ENCODE measurements around the gene PIAS1.
A peak's percentile ranks its signal among the peaks of the same experiment; 100 is the strongest.
"Not testable (repeated sequence)": the region's sequence is repeated elsewhere in the genome, so short reads cannot be mapped to it uniquely, and the experiment has no call there.

The PIAS1 gene

DNA sequence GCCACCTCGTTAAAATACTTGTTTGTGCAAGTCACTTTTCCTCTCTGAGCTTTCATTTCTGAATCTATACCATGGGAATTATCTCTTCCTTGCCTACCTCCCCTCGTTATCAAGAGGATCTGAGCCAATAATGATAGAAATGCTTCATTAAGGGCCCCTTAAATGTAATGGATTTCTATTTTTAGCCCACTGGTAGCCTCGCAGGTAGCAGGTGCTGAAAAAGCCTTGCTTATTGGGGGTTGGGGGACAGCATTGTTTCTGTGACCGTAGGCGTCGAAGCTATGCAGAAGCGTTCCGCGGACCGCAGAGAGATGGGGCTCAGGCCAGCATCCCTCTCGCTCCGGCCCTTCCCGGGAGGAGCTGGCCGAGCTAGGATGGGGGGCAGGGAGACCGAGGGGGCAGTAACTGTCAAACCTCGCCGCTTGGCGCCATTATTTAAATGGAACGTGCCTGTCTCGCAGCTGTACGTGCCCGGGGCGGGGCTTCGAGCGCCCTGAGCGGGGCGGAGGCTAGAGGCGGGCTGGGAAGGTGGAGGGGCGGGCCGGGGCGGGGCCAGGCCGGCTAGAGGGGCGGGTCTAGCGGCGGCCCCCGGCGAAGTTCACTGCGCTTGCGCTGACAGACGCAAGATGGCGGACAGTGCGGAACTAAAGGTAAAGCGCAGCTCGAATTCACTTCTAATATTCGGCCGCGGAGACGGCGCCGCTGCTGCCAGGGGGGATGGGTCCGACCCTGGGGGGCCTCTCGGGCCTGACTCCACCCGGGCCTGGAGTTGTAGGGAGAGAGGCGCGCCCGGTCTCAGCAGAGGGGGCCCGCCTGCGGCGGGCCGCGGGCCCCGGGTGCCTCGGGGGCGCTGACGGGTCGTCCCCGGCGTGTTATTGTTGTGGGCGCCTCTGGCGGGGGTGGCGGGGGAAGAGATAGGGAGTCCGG is at the start of gene PIAS1:
Gene PIAS1 (plus strand): TSS at position 615 of the 927 bp plus-strand sequence. CDS start 12 bp downstream, at position 627.
- DNase-seq (ENCODE audit: low read depth in 3 of 3, low spot score in 1 of 3) = peak; percentile 87 to 92 (median 91)

DNA sequence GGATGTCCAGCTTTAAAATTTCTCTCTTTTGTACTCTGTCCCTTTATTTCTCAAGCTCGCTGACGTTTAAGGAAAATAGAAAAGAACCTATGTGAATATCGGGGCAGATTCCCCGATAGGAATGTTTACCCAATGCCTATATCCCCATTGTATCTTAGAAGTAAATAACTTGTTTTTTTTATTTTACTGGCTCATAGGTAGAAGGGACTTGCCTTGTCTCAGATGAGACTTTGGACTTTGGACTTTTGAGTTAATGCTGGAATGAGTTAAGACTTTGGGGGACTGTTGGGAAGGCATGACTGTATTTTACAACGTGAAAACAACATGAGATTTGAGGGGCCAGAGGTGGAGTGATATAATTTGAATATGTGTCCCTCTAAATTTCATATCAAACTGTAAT is 46.5 kb upstream of the PIAS1 start:
- not testable (repeated sequence) for DNase-seq (ENCODE audit: low read depth in 3 of 3, low spot score in 1 of 3)

DNA sequence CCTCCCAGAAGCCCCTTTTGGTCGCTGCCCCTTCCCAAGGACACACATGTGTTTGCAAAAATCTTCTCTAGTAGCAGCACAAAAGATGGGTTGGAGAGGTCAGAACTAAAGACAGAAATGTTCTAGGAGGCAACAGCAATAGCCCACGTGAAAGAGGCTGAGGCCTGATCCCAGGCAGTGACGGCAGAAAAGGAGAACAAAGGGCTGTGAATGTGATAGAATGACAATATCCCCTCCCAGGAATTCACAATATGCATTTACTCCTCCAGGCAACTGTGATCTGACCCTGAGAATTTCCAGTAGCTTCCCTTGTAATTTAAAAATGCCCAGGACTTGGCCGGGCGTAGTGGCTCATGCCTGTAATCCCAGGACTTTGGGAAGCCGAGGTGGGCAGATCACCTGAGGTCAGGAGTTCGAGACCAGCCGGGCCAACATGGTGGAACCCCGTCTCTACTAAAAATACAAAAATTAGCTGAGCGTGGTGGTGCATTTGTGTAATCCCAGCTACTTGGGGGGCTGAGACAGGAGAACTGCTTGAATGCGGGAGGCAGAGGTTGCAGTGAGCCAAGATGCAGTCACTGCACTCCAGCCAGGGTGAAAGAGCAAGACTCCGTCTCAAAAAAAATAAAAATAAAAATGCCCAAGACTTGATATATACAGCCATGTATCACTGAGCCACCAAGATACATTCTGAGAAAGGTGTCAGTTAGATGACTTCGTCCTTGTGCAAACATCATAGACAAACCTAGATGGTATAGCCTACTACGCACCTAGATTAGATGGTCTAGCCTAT is 43.6 kb upstream of the PIAS1 start:
- no peak for DNase-seq (ENCODE audit: low read depth in 3 of 3, low spot score in 1 of 3)

DNA sequence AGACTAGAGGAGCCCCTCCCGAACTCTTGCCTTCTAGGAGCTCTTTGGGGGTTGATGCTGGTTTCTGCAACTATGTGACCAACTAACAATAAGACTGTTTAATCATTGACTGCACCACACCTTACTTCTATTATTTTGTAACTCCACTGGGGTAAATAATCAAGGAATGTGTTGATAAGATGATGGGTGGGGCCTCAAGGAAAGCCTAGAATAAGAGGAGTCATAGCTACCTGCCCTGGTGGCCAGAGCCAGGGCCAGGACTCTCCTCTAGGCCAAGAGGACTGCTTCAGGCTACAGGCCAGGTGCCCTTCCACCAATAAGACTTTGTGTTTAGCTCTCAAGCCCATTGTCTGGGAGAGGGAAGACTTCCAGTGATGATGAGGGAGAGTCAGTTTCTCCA is 41.2 kb upstream of the PIAS1 start:
- DNase-seq (ENCODE audit: low read depth in 3 of 3, low spot score in 1 of 3) = no peak

DNA sequence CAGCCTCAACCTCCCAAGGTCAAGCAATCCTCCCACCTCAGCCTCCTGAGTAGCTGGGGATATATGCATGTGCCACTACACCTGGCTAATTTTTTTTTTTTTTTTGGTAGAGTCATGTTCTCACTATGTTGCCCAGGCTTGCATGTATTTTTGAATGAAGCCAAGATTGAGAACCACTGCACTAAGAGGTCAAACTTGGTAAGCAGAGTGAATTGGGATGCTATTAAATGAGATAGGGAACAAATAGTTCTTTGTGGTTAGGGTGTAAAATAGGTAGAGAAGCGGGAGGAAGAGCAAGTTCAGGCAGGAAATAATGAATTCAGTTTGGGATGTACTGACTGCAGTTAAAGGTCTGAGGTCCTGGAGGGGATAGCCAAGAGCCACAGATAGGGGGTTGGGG is 39.9 kb upstream of the PIAS1 start:
- no peak for DNase-seq (ENCODE audit: low read depth in 3 of 3, low spot score in 1 of 3)

DNA sequence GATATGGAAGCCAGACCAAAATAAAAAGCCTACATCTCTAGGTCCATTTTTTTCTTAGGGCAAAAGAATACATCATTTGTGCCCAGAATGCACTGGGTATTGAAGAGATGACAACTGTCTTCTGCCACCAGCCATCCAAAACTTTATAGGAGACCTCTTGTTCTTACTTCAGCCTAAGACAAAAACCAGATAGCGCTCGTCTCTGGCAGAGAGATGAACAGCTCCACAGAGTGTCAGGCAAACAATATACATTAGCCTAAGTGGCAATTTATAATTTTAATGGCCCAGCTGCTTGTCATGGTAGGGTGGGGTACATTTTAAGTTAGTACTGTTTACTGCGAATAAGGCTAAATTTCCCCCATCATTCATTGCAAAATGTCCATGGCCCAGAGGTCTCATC is 38.9 kb upstream of the PIAS1 start:
- DNase-seq (ENCODE audit: low read depth in 3 of 3, low spot score in 1 of 3) = no peak

DNA sequence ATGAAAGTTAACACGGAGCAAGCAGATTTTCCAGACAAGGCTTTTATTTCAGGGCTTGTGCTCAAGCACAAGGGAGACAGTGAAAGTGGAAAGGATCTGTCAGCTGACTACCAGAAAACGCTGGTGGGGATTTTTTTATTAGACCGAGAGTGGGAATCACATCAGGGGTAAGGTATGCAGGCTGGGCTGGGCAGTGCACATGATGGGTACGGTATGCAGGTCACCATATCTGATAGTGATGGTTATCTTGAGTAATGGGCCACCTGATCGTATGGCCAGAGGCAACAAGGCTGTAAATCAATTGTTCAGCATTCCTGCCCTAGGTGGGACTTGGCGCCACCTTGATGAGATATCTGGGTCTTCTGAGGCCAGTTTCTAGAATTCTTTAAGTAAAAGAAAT is 36.9 kb upstream of the PIAS1 start:
- DNase-seq (ENCODE audit: low read depth in 3 of 3, low spot score in 1 of 3) = no peak

DNA sequence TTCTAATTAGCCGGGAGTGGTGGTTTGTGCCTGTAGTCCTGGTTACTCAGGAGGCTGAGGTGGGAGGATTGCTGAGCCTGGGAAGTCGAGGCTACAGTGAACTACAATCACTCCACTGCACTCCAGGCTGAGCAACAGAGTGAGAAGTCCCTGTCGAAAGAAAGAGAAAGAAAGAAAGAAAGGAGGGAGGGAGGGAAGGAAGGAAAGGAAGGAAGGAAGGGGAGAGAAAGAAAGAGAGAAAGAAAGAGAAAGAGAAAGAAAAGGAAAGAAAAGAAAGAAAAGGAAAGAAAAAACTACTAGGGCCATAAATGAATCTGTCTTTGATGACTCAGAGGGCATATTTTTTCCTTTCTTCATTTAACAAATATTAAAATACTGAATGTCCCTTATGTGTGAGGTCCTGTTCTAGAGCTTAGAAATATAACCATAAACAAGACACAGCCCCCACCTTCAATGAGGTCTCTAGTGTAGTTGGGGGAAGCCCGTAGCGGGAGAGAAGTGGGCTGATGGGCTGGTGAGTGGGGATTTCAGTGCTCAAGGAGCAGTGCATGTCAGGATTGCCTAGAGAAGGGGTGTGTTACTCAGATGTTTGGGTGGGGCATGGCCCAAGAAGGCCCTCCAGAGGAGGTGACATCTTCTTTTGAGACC is 35.2 kb upstream of the PIAS1 start:
- DNase-seq (ENCODE audit: low read depth in 3 of 3, low spot score in 1 of 3) = no peak

DNA sequence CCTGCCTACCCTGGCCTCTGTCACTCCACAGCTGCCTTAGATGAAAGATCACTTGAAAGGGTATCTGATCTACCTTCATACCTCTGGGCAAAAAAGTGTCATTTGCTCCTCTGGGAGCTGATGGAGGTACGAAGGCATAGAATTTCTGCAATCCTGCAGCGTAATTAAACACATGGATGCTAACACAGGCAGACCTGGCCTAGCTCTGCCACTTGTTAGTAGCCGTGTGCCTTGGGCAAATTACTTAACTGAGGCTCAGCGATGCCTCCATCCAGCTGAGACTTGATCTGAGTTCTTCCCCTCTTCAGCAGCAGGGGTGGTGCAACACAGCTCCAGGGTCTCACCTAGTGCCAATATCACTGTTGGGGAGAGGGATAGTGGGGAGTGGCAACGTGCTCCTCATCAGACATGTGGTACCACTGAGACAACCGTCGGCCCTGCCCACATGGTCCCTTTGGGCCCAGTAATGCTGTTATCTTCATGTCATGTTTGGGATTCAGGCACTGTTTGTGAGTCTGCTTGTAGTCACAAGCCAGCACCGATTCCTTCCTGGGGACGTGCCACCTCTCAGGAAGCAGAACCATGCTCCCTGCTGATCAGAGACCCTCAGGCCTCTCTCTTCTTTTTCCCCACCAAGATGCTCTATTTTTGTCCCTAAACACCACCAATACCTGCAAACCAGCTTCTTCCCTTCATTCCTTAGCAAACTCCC is 34.1 kb upstream of the PIAS1 start:
- no peak for DNase-seq (ENCODE audit: low read depth in 3 of 3, low spot score in 1 of 3)

DNA sequence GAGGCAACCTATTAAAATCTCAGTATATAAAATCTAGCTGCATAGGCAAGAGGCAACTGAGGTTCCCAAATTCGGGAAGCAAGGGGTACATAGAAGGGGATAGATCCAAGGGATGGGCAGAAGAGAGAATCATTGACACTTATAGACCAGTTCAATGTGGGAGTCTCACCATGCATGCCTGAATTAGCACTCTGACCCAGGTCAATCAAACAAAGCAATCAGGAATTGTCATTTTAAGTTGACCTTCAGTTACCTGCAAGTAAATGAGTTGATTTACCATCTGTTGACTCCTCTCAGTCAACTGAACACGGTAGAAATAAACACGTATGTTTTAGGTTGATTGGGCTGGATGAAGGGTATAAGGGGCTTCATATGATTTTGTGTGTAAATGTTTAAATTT is 33.4 kb upstream of the PIAS1 start:
- DNase-seq (ENCODE audit: low read depth in 3 of 3, low spot score in 1 of 3) = no peak

DNA sequence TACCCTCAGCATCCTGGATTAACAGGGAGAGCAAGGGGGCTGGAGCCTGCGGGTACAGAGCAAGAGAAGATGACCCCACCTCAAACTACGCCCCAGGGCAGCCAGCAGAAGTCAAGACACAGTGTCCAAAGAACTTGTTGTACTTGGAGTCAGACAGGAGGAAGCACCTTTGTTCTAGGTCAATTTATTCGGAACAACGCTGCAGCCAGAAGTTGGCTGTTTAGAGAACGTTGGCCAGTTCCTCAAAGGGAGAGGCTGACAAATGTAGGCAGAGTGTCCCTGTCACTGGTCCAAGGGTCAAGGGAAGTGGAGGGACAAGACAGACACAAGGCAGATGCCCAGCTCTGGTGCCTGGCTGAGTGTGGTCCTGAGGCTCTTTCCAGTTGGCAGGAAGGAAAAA is 32.1 kb upstream of the PIAS1 start:
- no peak for DNase-seq (ENCODE audit: low read depth in 3 of 3, low spot score in 1 of 3)

DNA sequence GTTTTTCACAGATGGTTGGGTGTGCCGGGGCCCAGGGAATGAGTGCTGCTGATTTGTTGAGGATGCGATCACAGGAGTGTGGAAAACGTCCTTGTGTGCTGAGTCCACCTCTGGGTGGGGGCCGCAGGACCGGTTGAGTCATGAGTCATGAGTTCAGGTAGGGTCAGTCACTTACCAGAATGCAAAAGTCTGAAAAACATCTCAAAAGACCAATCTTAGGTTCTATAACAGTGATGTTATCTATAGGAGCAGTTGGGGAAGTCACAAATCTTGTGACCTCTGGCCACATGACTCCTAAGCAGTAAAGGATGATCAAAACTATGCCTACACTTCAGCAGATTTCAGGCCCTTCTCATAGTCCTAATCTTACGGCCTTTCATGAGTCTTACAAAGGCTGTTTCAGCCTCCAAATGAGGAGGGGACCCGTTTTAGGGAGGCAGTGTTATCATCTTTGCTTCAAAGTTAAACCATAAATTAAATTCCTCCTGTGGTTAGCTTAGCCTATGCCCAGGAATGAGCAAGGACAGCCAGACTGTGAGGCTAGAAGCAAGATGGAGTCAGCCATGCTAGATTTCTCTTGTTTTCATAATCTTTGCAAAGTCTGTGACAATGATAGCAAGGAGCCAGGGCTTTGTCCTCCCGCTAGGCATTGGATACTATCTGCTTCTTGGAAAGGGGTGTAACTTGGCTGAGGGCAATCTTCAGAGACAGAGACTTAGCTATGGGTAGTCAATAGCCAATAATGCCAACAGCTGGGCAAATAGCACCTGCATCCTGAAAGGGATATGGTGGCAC is 30.6 kb upstream of the PIAS1 start:
- no peak for DNase-seq (ENCODE audit: low read depth in 3 of 3, low spot score in 1 of 3)

DNA sequence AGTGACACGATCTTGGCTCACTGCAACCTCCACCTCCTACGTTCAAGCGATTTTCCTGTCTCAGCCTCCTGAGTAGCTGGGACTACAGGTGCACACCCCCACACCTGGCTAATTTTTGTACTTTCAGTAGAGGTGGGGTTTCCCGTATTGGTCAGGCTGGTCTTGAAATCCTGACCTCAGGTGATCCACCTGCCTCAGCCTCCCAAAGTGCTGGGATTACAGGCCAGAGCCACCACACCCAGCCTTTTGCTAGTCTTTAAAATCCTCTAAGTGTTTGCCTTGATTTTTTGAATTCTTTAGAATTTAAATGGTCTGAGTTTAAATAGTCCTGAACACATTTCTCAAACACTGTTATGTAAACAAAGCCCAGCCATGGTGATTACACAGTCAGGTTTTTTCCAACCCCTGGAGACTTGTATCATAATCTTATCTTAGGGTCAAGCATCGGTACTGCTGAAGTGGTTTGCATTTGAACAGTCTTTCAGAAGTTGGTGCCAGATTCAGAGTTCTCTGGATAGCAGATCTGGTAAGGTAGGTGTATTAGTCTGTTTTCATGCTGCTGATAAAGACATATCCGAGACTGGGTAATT is 28.2 kb upstream of the PIAS1 start:
- no peak for DNase-seq (ENCODE audit: low read depth in 3 of 3, low spot score in 1 of 3)

DNA sequence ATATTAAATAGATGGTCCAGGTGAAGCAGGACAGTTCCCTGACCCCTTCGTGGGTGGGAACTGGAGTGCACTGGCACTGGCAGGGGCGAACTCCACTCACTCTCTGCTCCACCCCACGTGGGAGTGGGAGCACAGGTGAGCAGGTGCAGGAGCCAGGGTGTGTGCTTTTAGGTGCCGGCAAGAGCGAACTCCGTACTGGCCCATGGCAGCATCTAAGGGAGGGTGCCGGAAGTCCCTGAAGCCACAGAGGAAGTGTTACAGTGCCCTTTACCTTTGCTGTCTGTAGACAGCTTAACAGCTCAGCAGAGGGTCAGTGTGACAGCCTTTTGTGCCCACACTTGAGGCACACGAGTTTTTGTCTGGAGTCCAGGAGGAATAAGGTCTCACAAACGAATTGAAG is 26.7 kb upstream of the PIAS1 start:
- DNase-seq (ENCODE audit: low read depth in 3 of 3, low spot score in 1 of 3) = no peak

DNA sequence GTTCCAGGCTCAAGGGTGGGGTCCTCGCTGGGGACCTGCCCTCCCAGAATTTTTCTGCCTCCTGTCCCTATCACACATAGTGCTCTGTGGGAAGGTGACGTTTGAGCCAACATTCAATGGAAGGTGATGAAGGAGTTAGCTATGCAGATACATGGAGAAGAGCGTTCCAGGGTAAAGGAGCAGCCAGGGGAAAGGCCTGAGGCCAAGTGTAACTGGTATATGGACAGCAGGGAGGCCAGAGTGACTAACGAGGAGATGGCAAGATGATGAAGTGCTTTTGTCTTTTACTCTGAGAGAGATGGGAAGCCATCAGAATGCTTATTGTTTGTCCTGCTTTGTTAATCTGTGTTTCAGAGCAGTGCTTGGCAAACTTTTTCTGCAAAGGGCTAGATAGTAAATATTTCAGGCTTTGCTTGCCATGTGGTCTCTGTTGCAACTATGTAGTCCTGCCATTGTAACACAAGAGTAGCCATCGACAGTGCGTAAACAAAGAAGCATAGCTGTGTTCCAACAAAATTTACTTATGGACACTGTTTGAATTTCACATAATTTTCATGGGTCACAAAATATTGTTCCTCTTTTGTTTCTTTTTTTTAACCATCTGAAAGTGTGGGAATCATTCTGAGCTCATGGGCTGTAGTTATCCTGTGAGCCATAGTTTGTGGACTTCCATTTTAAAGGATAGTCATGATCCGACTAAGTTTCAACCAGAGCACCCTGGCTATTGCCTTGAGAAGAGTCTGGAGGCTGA is 25.8 kb upstream of the PIAS1 start:
- DNase-seq (ENCODE audit: low read depth in 3 of 3, low spot score in 1 of 3) = no peak

DNA sequence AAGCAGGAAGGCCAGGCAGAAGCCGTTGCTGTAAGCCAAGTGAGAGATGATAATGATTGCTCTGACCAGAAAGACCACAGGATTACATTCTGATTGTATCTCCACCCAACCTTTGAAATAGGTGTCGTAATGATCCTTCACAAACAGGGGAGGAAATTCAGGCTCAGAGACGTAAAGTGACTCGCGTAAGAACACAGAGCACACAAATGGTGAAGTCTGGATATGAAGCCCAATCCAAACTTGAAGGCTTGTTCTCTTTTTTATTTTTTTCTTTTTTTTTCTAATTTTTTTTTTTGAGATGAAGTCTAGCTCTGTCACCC is 25.3 kb upstream of the PIAS1 start:
- no peak for DNase-seq (ENCODE audit: low read depth in 3 of 3, low spot score in 1 of 3)

DNA sequence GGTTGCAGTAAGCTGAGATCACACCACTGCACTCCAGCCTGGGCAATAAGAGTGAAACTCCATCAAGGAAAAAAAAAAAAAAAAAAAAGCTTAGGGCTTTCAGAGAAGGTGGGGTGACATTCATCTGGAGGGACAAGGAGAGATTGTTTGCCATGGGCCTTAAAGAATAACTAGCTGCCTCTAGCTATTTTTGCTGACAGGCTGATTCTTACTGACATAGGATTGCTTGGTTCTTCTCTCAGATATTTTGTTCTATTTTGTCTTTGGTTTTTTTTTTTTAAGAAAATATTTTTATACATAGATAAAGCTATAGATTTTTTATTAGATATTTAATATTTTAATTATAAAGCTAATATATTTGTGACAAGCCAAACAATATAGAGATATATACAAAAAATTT is 24.2 kb upstream of the PIAS1 start:
- DNase-seq (ENCODE audit: low read depth in 3 of 3, low spot score in 1 of 3) = no peak

DNA sequence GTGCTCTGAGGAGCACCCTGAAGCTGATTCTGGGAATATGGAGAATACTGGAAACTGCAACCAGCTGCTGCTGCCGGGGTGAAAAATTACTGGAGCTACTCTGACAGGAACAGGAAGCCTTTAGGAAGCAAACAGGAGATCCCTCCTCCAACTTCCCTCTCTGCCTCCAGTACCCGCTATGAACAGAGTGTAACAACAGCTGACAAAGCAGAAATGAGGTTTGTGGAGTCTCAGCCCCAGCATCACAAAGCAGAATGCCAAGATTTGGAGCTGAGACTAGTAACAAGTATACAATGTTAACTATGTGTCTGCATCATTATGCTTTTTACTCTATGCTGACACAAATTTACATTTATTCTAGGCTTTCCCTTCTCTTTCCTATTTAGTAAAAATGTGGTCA is 22.7 kb upstream of the PIAS1 start:
- no peak for DNase-seq (ENCODE audit: low read depth in 3 of 3, low spot score in 1 of 3)

DNA sequence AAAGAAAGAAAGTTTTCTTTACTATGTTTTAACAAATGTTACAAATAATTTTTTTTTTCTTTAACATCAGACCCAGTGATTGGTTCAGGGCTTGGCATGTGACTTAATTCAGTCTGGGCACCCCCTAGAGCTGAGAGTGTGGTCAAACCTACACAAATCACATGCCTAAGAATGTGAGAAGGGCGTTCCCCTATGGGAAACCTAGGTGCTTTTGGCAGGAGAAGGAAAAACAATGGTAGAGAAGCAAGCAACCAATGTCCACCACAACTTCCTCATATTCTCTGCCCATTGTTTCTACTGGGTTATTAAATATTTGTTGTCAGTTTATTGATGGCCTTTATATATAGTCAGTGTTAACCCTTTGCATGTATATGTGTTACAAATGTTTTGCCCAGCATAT is 21.4 kb upstream of the PIAS1 start:
- no peak for DNase-seq (ENCODE audit: low read depth in 3 of 3, low spot score in 1 of 3)

All from stimulated activated CD4-positive, alpha-beta T cell treated with anti-CD3 and anti-CD28 coated beads, TNF-alpha, amount 100 ng/mL, for 1 hour (primary cell).